GM13977 (cell line): Measurements from ENCODE around the gene POMGNT1.

ENCODE experiments used
- DNase-seq: peaks from one replicate; pipeline ENCODE4 v3.0.0; 2012; ENCODE audit warnings: low spot score
- in situ Hi-C: fragments of 300-500 bp; cut with MboI; formaldehyde crosslinking; loops from one replicate; pipeline ENCODE4 v1.12.0; 2022; ENCODE audit warnings: low sequenced_read_pairs, low pct_unique_long_range_greater_than_20kb, mixed read lengths, inconsistent platforms; ENCODE audit not compliant: unreplicated experiment
- TF ChIP-seq, protein P1 (sequence below): IDR thresholded peaks from 2 replicates; pipeline ENCODE4 v1.5.1; 2012; ENCODE audit warnings: mild to moderate bottlenecking, control low read depth; ENCODE audit not compliant: insufficient read depth; ENCODE audit errors: extremely low read depth, missing control alignments

The POMGNT1 gene

DNA sequence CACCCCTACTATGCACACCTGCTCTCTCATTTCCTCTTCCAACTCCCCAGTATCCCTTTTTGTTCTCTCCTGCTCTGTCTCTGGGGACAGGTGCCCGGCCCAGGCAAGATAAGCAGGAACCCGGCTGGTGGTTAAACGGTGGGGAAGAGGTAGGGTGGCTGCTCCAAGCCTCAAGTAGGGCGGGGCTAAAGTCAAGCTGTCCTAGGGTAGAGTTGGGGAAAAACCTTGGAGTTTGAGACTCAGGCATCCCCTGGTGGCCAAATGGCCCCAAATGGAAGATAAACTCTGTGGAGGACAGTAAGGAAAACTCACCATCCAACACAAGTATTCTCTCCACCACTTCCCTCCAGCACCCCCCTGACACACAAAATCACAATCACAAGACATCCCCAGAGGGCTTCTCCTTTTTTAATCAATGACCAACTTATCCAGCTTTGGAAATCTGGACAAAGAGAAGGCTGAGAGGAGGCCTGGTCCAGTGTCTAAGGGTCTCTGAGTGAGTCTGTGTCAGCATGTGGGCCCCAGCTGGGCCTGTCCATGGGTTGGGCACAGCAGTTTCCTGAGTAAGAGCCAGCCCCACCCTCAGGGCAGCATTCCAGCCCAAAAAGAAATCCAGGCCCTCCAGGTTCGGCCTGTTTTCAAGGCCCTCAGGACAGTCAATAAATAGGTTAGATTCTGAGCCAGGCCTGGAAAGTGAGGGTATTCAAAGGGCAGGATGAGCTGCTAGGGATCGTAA, 9.8 kb downstream of the POMGNT1 start:
- no peak for DNase-seq
- TF ChIP-seq, protein P1, sequence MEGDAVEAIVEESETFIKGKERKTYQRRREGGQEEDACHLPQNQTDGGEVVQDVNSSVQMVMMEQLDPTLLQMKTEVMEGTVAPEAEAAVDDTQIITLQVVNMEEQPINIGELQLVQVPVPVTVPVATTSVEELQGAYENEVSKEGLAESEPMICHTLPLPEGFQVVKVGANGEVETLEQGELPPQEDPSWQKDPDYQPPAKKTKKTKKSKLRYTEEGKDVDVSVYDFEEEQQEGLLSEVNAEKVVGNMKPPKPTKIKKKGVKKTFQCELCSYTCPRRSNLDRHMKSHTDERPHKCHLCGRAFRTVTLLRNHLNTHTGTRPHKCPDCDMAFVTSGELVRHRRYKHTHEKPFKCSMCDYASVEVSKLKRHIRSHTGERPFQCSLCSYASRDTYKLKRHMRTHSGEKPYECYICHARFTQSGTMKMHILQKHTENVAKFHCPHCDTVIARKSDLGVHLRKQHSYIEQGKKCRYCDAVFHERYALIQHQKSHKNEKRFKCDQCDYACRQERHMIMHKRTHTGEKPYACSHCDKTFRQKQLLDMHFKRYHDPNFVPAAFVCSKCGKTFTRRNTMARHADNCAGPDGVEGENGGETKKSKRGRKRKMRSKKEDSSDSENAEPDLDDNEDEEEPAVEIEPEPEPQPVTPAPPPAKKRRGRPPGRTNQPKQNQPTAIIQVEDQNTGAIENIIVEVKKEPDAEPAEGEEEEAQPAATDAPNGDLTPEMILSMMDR, result no peak
- in situ Hi-C loops, result no loop called here

DNA sequence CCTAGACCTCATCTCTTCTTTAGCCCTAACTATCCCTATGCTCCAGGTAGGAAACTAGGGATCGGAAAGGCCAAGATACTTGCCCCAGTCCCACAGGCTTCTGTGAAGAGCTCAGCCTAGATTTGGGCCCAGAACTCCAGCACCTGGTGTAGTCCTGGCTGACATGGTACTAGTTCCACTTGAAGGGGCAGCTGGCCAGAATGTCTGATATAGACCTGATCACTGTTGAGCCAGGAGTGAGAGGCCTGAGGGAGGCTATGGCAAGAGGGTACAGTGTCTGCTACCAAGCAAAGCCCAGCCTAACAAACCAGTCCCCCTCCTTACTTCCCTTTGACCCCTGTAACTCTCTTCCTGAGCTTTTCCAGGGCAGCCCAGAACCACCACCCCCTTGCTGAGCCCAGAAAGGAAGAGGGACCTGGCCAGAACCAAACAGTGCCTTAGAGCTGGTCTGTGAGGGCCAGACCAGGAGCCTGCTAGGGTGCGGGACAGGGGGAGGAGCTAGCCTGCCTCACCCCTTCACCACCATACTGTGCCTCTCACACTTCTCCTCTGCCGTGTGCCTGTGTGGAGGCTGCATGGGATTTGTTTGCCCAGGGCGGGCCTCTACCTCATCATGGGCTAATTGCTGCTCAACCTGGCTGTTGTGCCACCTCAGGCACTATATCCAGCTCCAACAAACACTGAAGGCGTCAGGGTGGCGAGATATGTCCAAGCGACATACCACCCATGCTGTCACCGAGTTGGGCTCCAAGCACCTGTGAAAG, 10.9 kb downstream of the POMGNT1 start:
- DNase-seq, result no peak
- in situ Hi-C loops, result no loop called here
- TF ChIP-seq, protein P1, result no peak

DNA sequence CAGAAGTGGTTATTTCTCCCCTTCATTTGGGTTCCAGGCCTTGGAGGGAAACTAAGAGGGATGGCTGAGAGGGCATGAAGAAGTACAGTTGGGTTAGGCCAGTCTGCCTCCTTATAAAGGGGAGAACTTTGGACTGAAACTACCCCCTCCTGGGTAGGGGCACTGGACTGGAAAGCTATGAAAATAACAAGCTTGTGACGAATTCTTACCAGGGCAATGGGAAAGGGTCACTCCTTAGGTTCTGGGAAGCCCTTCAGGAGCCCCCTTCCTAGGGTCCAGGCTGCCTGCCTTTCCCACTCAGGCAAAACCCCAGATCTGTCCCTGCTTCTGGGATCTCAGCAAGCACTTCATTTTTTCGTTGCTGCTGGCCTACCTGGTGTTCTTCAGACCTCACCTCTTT, 12.2 kb downstream of the POMGNT1 start:
- in situ Hi-C loops, result no loop called here
- DNase-seq, result no peak
- TF ChIP-seq, protein P1, result no peak

DNA sequence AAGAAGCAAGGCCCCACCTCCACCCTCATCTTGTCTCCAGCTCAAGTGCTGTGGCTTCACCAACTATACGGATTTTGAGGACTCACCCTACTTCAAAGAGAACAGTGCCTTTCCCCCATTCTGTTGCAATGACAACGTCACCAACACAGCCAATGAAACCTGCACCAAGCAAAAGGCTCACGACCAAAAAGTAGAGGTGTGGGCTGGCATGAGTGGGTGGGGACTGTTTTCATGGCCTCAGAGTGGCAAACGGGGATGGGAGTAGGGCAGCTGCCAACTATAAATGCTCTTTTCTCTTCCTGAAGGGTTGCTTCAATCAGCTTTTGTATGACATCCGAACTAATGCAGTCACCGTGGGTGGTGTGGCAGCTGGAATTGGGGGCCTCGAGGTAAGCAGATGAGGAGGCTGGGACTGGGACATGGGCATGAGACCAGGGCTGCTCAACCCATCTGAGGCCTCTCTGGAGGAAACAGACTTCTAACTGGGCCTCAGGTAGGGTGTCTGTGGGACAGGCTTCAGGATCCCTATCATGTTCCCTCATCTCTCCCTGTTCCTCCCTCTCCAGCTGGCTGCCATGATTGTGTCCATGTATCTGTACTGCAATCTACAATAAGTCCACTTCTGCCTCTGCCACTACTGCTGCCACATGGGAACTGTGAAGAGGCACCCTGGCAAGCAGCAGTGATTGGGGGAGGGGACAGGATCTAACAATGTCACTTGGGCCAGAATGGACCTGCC, 13.1 kb downstream of the POMGNT1 start:
- no peak for DNase-seq
- in situ Hi-C loops, result no loop called here
- TF ChIP-seq, protein P1, result no peak

DNA sequence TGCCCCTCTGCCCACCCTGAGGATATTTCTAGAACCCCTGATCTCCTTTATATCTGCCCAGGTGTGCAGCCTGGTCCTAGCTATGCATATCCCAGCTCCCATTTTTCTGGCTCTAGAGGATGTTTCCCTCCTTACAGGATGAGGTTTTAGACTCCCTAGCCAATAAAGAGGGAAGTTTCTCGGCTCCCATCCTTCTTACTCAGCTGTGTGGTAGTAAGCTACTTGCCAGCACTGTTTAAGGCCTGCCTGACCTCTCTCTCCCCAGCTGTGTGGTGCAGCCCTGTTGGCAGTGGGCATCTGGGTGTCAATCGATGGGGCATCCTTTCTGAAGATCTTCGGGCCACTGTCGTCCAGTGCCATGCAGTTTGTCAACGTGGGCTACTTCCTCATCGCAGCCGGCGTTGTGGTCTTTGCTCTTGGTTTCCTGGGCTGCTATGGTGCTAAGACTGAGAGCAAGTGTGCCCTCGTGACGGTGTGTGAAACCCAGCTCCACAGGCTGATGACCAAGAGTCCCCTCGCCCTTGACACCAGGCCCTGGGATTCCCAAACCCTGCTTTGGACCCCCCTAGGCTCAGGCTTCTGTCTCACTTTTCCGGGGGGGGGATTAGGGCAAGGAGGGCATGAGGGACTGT, 14.2 kb downstream of the POMGNT1 start:
- no peak for DNase-seq
- in situ Hi-C loops, result no loop called here
- TF ChIP-seq, protein P1, result no peak
